AG04450 (cell line): ENCODE results near the gene CALU. TPM values are rescaled to one million over a fixed set of nuclear protein-coding genes. Genes with fewer than 3 reads are reported as not detected.
A peak's percentile ranks its signal among the peaks of the same experiment; 100 is the strongest.

Source experiments
- CTCF ChIA-PET: fragments of 300-600, 350-600 bp; formaldehyde crosslinking; extraction: SDS; loops from one replicate; lab custom pipeline; 2022; ENCODE audit warnings: antibody characterized with exemption, inconsistent platforms; lab: Charles Lee
- POLR2A ChIA-PET: fragments of 350-600 bp; formaldehyde crosslinking; extraction: SDS; loops from one replicate; lab custom pipeline; 2021; ENCODE audit warnings: antibody characterized with exemption, inconsistent platforms; lab: Yijun Ruan, JAX
- DNase-seq: peaks from one replicate; pipeline ENCODE4 v3.0.0-alpha.2; 2011; ENCODE audit warnings: low read depth, low spot score
- H3K27ac ChIP-seq: one replicate; pipeline ENCODE4 v1.5.1; 2012; ENCODE audit warnings: low read depth, low read length, control low read depth
- H3K27me3 ChIP-seq: one replicate; pipeline ENCODE4 v1.6.0; 2012; ENCODE audit warnings: low read length; ENCODE audit not compliant: control insufficient read depth, insufficient read depth
- H3K4me3 ChIP-seq: 2 replicates; pipeline ENCODE4 v1.5.1; 2011; ENCODE audit warnings: mild to moderate bottlenecking, low read depth, low read length, control low read depth
- H3K9me3 ChIP-seq: 2 replicates; pipeline ENCODE4 v1.5.1; 2012; ENCODE audit warnings: low read length; ENCODE audit not compliant: control insufficient read depth, insufficient read depth
- polyA minus RNA-seq: library from RNA; depleted of rRNA, polyadenylated mRNA; stranded (reverse); fragments of >200 nt; gene quantifications from 2 replicates; pipeline ENCODE4 v1.2.3, GENCODE V29; 2011; rRNA and poly(A)+ RNA removed
- polyA plus RNA-seq: library from polyadenylated mRNA; depleted of rRNA; stranded (reverse); fragments of >200 nt; gene quantifications from 2 replicates; pipeline ENCODE4 v1.2.3, GENCODE V29; 2011; rRNA removed
- TF ChIP-seq, protein P1 (sequence below): IDR thresholded peaks from 2 replicates; pipeline ENCODE4 v1.5.1; 2011; ENCODE audit warnings: low read depth, low read length, control low read depth, inconsistent platforms

Gene CALU
- 593 and 815 TPM in 2 replicates for polyA plus RNA-seq
- polyA minus RNA-seq = 317 and 441 TPM in 2 replicates

DNA sequence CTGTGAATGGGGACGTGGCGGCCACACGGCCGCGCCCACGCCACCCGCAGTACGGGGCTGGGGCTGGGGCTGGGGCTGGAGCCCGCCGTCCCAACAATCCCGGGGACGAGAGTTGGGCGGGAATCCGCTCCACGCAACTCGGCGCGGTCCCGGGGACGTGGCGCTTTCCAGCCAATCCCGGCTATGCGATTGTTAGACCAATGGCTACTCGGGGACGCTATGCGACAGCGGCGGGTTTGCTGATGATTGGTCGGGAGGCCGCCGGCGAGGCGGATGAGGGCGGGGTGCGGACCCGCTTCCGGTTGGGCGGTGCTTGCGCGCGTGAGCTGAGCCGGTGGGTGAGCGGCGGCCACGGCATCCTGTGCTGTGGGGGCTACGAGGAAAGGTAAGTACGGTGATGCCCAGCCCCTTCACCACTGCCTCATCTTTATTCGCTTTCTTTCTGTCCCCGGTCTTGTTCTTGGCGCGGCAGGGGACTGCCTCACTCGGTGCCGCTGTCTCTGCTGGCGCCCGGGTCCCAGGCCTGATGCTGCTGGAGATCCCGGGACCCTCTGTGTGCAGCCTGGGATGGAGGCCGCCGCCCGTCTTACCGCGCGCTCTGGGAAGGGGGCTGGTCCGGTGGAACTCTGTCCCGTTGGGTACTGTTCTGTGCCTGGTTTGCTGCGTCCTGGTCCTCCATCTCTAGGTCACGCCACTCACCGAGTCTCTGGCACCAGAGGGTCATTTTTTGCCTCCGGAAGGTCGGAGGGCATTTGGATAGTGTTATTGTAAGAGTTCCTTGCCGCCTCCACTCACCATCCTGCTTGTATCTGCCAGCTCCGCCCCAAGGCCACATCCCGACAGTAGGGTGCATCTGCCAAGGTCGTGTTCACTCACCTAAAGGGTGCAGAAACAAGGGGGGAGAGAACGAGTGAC, at the start of gene CALU:
TSS of gene CALU (plus strand) at position 312 of the 915 bp plus-strand sequence. CDS start 9,225 bp downstream, outside the sequence.
- Histone ChIP-seq H3K27ac (peak within 1 kb of the TSS; percentile 98), H3K9me3 (peaks cover 3% of the 10 kb centered on the region; the same call in 1 of the 2 replicates), H3K4me3 (peak within 1 kb of the TSS; percentile 97), H3K27me3 (no peaks in the 10 kb centered on the region)
- ChIA-PET CTCF (interaction anchor here (0.6 to 1.6 kb wide), 4 partner anchors 15 to 124 kb away, joined by 3 to 6 read pairs (median 4); no protein-coding TSS in a partner anchor), POLR2A (interaction anchor here (1.2 to 3.8 kb wide), 6 partner anchors 13 to 94 kb away, joined by 3 to 42 read pairs (median 6); no protein-coding TSS in a partner anchor)
- TF ChIP-seq, protein P1, sequence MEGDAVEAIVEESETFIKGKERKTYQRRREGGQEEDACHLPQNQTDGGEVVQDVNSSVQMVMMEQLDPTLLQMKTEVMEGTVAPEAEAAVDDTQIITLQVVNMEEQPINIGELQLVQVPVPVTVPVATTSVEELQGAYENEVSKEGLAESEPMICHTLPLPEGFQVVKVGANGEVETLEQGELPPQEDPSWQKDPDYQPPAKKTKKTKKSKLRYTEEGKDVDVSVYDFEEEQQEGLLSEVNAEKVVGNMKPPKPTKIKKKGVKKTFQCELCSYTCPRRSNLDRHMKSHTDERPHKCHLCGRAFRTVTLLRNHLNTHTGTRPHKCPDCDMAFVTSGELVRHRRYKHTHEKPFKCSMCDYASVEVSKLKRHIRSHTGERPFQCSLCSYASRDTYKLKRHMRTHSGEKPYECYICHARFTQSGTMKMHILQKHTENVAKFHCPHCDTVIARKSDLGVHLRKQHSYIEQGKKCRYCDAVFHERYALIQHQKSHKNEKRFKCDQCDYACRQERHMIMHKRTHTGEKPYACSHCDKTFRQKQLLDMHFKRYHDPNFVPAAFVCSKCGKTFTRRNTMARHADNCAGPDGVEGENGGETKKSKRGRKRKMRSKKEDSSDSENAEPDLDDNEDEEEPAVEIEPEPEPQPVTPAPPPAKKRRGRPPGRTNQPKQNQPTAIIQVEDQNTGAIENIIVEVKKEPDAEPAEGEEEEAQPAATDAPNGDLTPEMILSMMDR = no peak
- DNase-seq = peak; percentile 94

DNA sequence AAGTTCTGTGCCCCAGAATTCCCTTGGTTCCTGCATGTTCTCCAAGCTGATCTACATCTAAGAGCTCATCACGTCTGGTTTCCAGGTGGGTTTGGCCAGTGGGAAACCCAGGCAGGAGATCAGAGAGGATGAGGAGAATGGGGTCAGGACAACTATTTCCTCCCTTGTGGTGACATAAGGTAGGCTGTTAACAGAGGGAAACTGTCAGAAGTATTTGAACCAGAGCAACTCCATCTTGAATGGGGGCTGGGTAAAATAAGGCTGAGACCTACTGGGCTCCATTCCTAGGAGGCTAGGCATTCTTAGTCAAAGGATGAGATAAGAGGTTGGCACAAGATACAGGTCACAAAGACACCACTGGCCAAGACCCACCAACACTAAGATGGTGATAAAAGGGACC, 47.9 kb upstream of the CALU start:
- Histone ChIP-seq H3K27me3 (no peaks in the 10 kb centered on the region), H3K9me3 (no peaks in the 10 kb centered on the region), H3K4me3 (no peak overlapping the region), H3K27ac (no peak overlapping the region)
- DNase-seq = no peak
- ChIA-PET POLR2A (no interaction called here), CTCF (no interaction called here)
- TF ChIP-seq, protein P1 = no peak

DNA sequence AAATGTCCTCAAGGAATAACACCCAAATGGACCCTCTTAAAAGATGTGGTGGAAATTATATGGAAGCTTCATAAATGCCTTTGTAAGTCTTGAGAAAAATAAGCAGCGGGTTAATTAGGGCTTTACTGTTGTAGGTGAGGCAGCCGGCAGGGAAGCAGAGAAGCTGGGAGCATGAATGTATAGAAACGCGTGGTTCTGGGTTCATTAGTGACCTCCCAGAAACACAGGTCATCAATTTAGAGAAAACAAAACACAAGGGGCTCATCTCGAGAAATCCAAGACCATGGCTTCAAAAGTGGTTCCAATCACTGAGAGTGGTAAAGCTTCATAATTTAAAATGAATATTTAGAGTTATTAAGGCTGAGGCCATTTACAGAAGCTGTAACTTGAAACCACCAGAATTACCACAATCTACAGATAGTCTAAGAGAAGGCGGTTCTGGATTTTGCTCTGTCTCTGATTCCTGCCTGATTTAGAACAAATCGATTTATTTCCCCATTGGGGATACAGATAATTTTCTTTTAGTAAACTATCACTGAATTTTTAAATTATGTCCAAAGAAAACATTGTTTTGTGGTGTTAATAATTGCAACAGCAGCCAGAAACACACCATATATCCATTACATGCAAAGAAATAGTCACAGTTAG, 46.4 kb upstream of the CALU start:
- H3K27ac ChIP-seq = no peak overlapping the region
- TF ChIP-seq, protein P1 = no peak
- no peaks in the 10 kb centered on the region for H3K9me3 ChIP-seq
- no peak overlapping the region for H3K4me3 ChIP-seq
- peaks cover 9% of the 10 kb centered on the region for H3K27me3 ChIP-seq
- CTCF ChIA-PET = no interaction called here
- POLR2A ChIA-PET = no interaction called here
- DNase-seq = no peak

DNA sequence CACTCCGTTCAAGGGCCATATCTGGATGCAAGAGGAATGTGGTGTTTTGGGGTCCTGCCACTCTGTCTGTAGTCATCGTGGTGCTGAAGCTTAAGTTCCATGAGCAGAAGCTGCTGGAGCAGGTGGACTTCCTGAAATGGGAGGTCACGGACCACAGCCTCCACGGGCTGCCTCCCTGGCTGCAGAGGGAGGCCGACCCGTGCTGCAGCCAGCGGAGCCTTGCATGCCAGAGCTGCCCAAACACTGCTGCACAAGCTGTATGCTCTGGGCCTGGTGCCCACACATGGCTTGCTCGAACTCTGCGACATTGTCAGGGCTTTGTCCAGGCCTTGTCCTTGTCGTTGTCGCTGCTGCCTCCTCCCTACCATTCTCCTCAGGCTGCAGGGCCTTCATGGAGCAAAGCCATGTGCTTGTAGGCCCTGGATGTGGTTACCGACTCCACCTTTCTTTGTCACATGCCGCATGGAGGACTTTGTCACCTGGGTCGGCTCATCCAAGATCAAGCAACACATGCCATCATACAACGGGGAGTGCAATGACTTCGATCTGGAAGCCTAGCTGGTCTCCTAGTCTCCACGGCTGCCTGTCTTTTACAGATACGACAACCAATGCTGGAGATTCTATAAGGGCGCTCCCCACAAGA, 45.7 kb upstream of the CALU start:
- peaks cover 13% of the 10 kb centered on the region for H3K27me3 ChIP-seq
- TF ChIP-seq, protein P1 = no peak
- H3K9me3 ChIP-seq = no peaks in the 10 kb centered on the region
- DNase-seq = no peak
- ChIA-PET POLR2A (no interaction called here), CTCF (no interaction called here)
- no peak overlapping the region for H3K4me3 ChIP-seq
- H3K27ac ChIP-seq = no peak overlapping the region
